GM19395 (cell line): Measurements from ENCODE around the gene IRS1.

Experiments
- ATAC-seq: cut with Tn5 transposase; IDR thresholded peaks from one replicate; pipeline ENCODE4 v1.9.1; 2021; ENCODE audit warnings: mild to moderate bottlenecking, moderate library complexity; ENCODE audit not compliant: unreplicated experiment

Gene IRS1

GRCh38 chr2:226828191-226828590 is 28.6 kb upstream of the IRS1 start:
- ATAC-seq, result no peak

- no peak for ATAC-seq
Observed at GRCh38 chr2:226825056-226825455, 25.4 kb upstream of the IRS1 start.

- ATAC-seq, result no peak
Observed at GRCh38 chr2:226818930-226819329, 19.3 kb upstream of the IRS1 start.

- peak; percentile 73 for ATAC-seq
Observed at GRCh38 chr2:226813148-226813701, 13.6 kb upstream of the IRS1 start.

GRCh38 chr2:226803410-226803809 is 3.8 kb upstream of the IRS1 start:
- no peak for ATAC-seq

GRCh38 chr2:226802573-226802972 is 3.0 kb upstream of the IRS1 start:
- ATAC-seq, result no peak

- ATAC-seq, result peak; percentile 80
Observed at GRCh38 chr2:226800941-226801784, 1.5 kb upstream of the IRS1 start.

GRCh38 chr2:226799976-226800940 is 638 bp upstream of the IRS1 start:
- no peak for ATAC-seq

GRCh38 chr2:226798422-226799210 is 1.0 kb downstream of the IRS1 start:
- peak; percentile 38 for ATAC-seq

GRCh38 chr2:226797989-226798421 is 1.6 kb downstream of the IRS1 start:
- no peak for ATAC-seq

- no peak for ATAC-seq
Observed at GRCh38 chr2:226797289-226797988, 2.2 kb downstream of the IRS1 start.

GRCh38 chr2:226796840-226797288 is 2.8 kb downstream of the IRS1 start:
- ATAC-seq, result no peak

GRCh38 chr2:226796012-226796839 is 3.4 kb downstream of the IRS1 start:
- no peak for ATAC-seq

- no peak for ATAC-seq
Observed at GRCh38 chr2:226795281-226796011, 4.2 kb downstream of the IRS1 start.

GRCh38 chr2:226794751-226795171 is 4.9 kb downstream of the IRS1 start:
- ATAC-seq, result no peak

- ATAC-seq, result no peak
Observed at GRCh38 chr2:226794196-226794661, 5.4 kb downstream of the IRS1 start.

- ATAC-seq, result no peak
Observed at GRCh38 chr2:226793646-226794045, 6.0 kb downstream of the IRS1 start.
